ENCODE results near the gene ACOT11.

GRCh38 chr1:54543729-54544496 is 4.1 kb upstream of the ACOT11 start:
- no peak for TF ChIP-seq CTCF (IDR thresholded peaks at IDR 0.05)
- TF ChIP-seq POLR2AphosphoS5 (IDR thresholded peaks at IDR 0.05) = no peak

Data from upper lobe of left lung (tissue), 4 donors.